Posterior cingulate gyrus (tissue), 11 donors: ENCODE results near the gene USP6NL.

ENCODE experiments used
- DNase-seq, 10 donors: peaks; one replicate each; pipeline versions ENCODE4 v3.0.0 to v3.0.0-alpha.2; 2020 to 2021; ENCODE audit warnings: mixed read lengths in 3 of 10
- intact Hi-C: fragments of 100-400 bp; cut with DNase I; formaldehyde crosslinking; loops from one replicate; pipeline ENCODE4 v1.15.1; 2023

The USP6NL gene

GRCh38 chr10:11560076-11560709, 51.3 kb downstream of the USP6NL start:
- intact Hi-C loops: no loop called here
- no peak for DNase-seq

GRCh38 chr10:11557967-11558366, 53.5 kb downstream of the USP6NL start:
- DNase-seq: no peak
- intact Hi-C loops: no loop called here

- intact Hi-C loops: no loop called here
Observed at GRCh38 chr10:11557513-11557912, 53.9 kb downstream of the USP6NL start.

GRCh38 chr10:11555556-11555955, 55.9 kb downstream of the USP6NL start:
- intact Hi-C loops: no loop called here
- DNase-seq: no peak

More at GRCh38 chr10:11557513-11557912, 53.9 kb downstream of the USP6NL start:
- no peak for DNase-seq

GRCh38 chr10:11553773-11554381, 57.6 kb downstream of the USP6NL start:
- no peak for DNase-seq
- intact Hi-C loops: no loop called here

- intact Hi-C loops: no loop called here
- no peak for DNase-seq
Observed at GRCh38 chr10:11551916-11552602, 59.4 kb downstream of the USP6NL start.

GRCh38 chr10:11551104-11551503, 60.3 kb downstream of the USP6NL start:
- no peak for DNase-seq
- intact Hi-C loops: no loop called here

GRCh38 chr10:11548768-11549099, 62.7 kb downstream of the USP6NL start:
- intact Hi-C loops: no loop called here
- no peak for DNase-seq

- intact Hi-C loops: no loop called here
- DNase-seq: no peak
Observed at GRCh38 chr10:11548065-11548767, 63.2 kb downstream of the USP6NL start.

GRCh38 chr10:11546581-11546980, 64.9 kb downstream of the USP6NL start:
- DNase-seq: no peak
- intact Hi-C loops: no loop called here

GRCh38 chr10:11541296-11541695, 70.2 kb downstream of the USP6NL start:
- intact Hi-C loops: no loop called here
- DNase-seq: no peak

- no peak for DNase-seq
- intact Hi-C loops: no loop called here
Observed at GRCh38 chr10:11539191-11539868, 72.1 kb downstream of the USP6NL start.

- DNase-seq: no peak
- intact Hi-C loops: no loop called here
Observed at GRCh38 chr10:11538834-11539190, 72.6 kb downstream of the USP6NL start.

GRCh38 chr10:11536228-11536627, 75.2 kb downstream of the USP6NL start:
- intact Hi-C loops: no loop called here
- DNase-seq: no peak

- intact Hi-C loops: no loop called here
- DNase-seq: no peak
Observed at GRCh38 chr10:11535346-11535959, 76.0 kb downstream of the USP6NL start.

- no peak for DNase-seq
- intact Hi-C loops: no loop called here
Observed at GRCh38 chr10:11533328-11533781, 78.1 kb downstream of the USP6NL start.

GRCh38 chr10:11532306-11532705, 79.1 kb downstream of the USP6NL start:
- intact Hi-C loops: no loop called here
- no peak for DNase-seq

- no peak for DNase-seq
- intact Hi-C loops: no loop called here
Observed at GRCh38 chr10:11530806-11531205, 80.6 kb downstream of the USP6NL start.

- no peak for DNase-seq
- intact Hi-C loops: no loop called here
Observed at GRCh38 chr10:11529276-11529903, 82.1 kb downstream of the USP6NL start.

GRCh38 chr10:11528286-11528685, 83.2 kb downstream of the USP6NL start:
- DNase-seq: no peak
- intact Hi-C loops: no loop called here
